Liver (tissue), 3 donors: ENCODE results near the gene RNF126.

Experiments
- RAD21 ChIP-seq, 2 donors: IDR thresholded peaks; 2 replicates each; pipeline ENCODE4 v1.6.1; 2016; ENCODE audit warnings: antibody characterized with exemption in 2 of 2, mild to moderate bottlenecking in 2 of 2
- SP1 ChIP-seq: IDR thresholded peaks from 2 replicates; pipeline ENCODE4 v1.6.1; 2018; ENCODE audit warnings: antibody characterized with exemption, mild to moderate bottlenecking
- TF ChIP-seq, protein P1 (sequence below): fragments of 150-350 bp; IDR thresholded peaks from 2 replicates; pipeline ENCODE4 v1.5.1; 2017; ENCODE audit warnings: improper control_type of control experiment, low read depth, low read length; ENCODE audit not compliant: missing input control
- donor health status: healthy.
- donor health status: healthy.

DNA sequence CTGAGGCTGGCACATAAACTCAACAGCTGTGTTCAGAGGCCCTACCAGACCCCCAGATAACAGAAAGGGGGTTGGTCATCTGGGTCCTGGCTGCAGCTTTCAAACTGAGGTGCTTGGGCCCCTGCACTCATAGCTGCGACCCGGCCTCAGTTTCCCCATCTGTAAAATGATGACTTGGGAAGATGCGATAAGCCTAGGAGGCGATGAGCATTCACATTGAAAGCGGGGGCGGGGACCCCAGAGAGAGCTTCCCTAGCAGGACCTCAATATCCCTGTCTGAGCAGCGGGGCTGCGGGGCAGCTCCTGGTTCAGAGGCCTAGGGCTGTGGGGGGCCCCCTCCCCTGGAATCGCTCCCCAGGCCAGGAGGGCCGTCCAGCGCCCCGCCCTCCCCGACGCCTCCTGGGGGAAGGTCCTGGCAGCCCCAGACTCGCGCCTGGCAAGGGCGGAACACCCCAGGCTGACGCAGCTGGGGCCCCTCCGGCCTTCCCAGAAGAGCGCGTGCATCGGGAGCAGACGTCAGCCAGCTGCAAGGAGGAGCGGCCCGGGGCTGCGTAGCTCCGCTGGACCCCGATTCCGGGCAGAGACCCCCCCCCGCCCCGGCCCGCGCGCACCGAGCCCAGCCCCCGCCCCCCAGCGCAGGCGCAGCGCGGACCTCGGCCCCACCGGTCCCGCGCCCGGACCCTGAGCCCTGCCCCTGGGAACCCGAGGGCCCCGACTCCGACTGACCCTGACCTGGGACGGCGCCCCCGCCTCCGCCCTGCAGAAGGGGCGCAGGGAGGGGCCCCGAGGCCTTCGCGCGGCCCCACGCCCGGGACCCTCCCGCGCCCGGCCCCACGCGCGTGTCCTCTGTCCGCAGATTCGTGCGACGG lies 16.6 kb upstream of the RNF126 start:
- TF ChIP-seq, protein P1, sequence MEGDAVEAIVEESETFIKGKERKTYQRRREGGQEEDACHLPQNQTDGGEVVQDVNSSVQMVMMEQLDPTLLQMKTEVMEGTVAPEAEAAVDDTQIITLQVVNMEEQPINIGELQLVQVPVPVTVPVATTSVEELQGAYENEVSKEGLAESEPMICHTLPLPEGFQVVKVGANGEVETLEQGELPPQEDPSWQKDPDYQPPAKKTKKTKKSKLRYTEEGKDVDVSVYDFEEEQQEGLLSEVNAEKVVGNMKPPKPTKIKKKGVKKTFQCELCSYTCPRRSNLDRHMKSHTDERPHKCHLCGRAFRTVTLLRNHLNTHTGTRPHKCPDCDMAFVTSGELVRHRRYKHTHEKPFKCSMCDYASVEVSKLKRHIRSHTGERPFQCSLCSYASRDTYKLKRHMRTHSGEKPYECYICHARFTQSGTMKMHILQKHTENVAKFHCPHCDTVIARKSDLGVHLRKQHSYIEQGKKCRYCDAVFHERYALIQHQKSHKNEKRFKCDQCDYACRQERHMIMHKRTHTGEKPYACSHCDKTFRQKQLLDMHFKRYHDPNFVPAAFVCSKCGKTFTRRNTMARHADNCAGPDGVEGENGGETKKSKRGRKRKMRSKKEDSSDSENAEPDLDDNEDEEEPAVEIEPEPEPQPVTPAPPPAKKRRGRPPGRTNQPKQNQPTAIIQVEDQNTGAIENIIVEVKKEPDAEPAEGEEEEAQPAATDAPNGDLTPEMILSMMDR = no peak
- TF ChIP-seq RAD21 (IDR thresholded peaks at IDR 0.05) = no peak
- TF ChIP-seq SP1 = no peak
